CD8-positive, alpha-beta memory T cell (primary cell): ENCODE data around the gene GRM4. TPM values are rescaled to one million over a fixed set of nuclear protein-coding genes. Genes with fewer than 3 reads are reported as not detected.

Source experiments
- CTCF ChIA-PET: fragments of 350-600 bp; sonication (Branson Sonifier 250); formaldehyde crosslinking; loops from one replicate; lab custom pipeline; 2021; ENCODE audit warnings: antibody characterized with exemption; lab: Charles Lee
- POLR2A ChIA-PET: fragments of 350-600 bp; sonication (Branson Sonifier 250); formaldehyde crosslinking; loops from one replicate; lab custom pipeline; 2021; ENCODE audit warnings: antibody characterized with exemption; lab: Charles Lee
- DNase-seq, 5 donors: peaks; one replicate each; pipeline versions ENCODE4 v3.0.0 to v3.0.0-alpha.2; 2020 to 2022; ENCODE audit warnings: mixed read lengths in 1 of 5
- H3K27ac ChIP-seq: one replicate; pipeline ENCODE4 v1.7.0; 2013; ENCODE audit warnings: low read depth, mild to moderate bottlenecking, low read length, moderate library complexity
- H3K27me3 ChIP-seq: 2 replicates; pipeline ENCODE4 v1.7.0; 2013; ENCODE audit warnings: low read length, mild to moderate bottlenecking; ENCODE audit not compliant: insufficient read depth, poor library complexity, severe bottlenecking
- H3K36me3 ChIP-seq: 2 replicates; pipeline ENCODE4 v1.7.0; 2013; ENCODE audit warnings: mild to moderate bottlenecking, low read length, moderate library complexity; ENCODE audit not compliant: insufficient read depth
- H3K4me1 ChIP-seq: 2 replicates; pipeline ENCODE4 v1.7.0; 2013; ENCODE audit warnings: mild to moderate bottlenecking, low read length, moderate library complexity; ENCODE audit not compliant: insufficient read depth
- H3K4me3 ChIP-seq: 2 replicates; pipeline ENCODE4 v1.7.0; 2013; ENCODE audit warnings: mild to moderate bottlenecking, low read length
- H3K9me3 ChIP-seq: 2 replicates; pipeline ENCODE4 v1.7.0; 2013; ENCODE audit warnings: mild to moderate bottlenecking, low read length
- H3K27ac Mint-ChIP-seq, 8 donors: one replicate each; pipeline ENCODE4 v1.8.0; 2020 to 2021; ENCODE audit warnings: mixed read lengths in 8 of 8, mild to moderate bottlenecking in 6 of 8, inconsistent platforms in 3 of 8, moderate library complexity in 3 of 8
- H3K27me3 Mint-ChIP-seq, 2 donors: one replicate each; pipeline ENCODE4 v1.8.0; 2020 to 2021; ENCODE audit warnings: mixed read lengths in 2 of 2, mild to moderate bottlenecking in 1 of 2, moderate library complexity in 1 of 2
- H3K36me3 Mint-ChIP-seq, 3 donors: one replicate each; pipeline ENCODE4 v1.8.0; 2020 to 2021; ENCODE audit warnings: mixed read lengths in 3 of 3, inconsistent platforms in 1 of 3, mild to moderate bottlenecking in 1 of 3
- H3K4me1 Mint-ChIP-seq, 3 donors: one replicate each; pipeline ENCODE4 v1.8.0; 2020 to 2021; ENCODE audit warnings: mixed read lengths in 3 of 3, inconsistent platforms in 1 of 3, mild to moderate bottlenecking in 1 of 3
- H3K4me3 Mint-ChIP-seq, 7 donors: one replicate each; pipeline ENCODE4 v1.8.0; 2020 to 2021; ENCODE audit warnings: mixed read lengths in 7 of 7, mild to moderate bottlenecking in 6 of 7, moderate library complexity in 4 of 7, inconsistent platforms in 2 of 7
- H3K9me3 Mint-ChIP-seq, 5 donors: one replicate each; pipeline ENCODE4 v1.8.0; 2020 to 2022; ENCODE audit warnings: mixed read lengths in 5 of 5, mild to moderate bottlenecking in 3 of 5, moderate library complexity in 2 of 5, inconsistent platforms in 1 of 5
- polyA plus RNA-seq: library from polyadenylated mRNA; unstranded; fragments of 300-500 nt; fragmentation: Illumina TruSeq; gene quantifications from one replicate; pipeline ENCODE4 v1.2.3, GENCODE V29; 2021
- total RNA-seq, 2 experiments: library from RNA; stranded (reverse); gene quantifications; one replicate each; pipeline ENCODE4 v1.2.3, GENCODE V29; 2021

GRM4 gene
- total and polyA plus RNA-seq, 3 experiments from 2014 or later = 0.03 TPM; not detected in 2

DNA sequence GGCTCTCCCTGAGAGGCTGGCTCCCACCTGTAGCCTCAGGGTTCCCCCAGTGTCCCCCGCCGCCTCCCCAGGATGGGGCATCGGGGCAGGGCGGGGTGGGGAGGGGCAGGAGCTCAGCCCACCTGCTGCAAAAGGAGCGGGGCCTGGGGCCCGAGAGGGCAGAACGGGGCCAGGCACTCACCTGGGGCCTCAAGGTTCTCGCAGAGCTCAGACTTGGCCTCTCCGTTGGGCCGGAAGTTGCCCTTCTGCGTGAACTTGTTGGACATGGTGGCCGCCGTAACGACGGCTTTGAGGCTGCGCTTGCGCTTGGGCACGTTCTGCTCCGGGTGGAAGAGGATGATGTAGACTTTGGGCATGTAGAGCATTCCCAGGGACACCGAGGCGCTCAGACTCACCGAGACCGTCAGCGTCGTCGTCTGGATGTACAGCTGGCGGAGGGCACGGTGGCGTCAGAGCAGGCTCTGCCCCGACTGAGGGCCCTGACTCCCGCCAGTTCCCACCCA, 117.9 kb downstream of the GRM4 start:
- Mint-ChIP-seq H3K27me3 (peaks cover 1 to 2% of the 10 kb centered on the region in 2 donors), H3K36me3 (no peaks in the 10 kb centered on the region), H3K27ac (no peak overlapping the region), H3K4me3 (no peak overlapping the region), H3K4me1 (no peaks in the 10 kb centered on the region), H3K9me3 (peaks cover 0 to 2% (median 0%) of the 10 kb centered on the region in 5 donors)
- no peaks in the 10 kb centered on the region for H3K36me3 ChIP-seq
- H3K27me3 ChIP-seq = no peaks in the 10 kb centered on the region
- no peak for DNase-seq
- H3K9me3 ChIP-seq = no peaks in the 10 kb centered on the region
- ChIA-PET CTCF (interaction anchor here (0.6 to 6.9 kb wide), 20 partner anchors 8 to 443 kb away, joined by 3 to 106 read pairs (median 4); partner anchors contain the start of gene LEMD2), POLR2A (no interaction called here)
- no peaks in the 10 kb centered on the region for H3K4me1 ChIP-seq
- no peak overlapping the region for H3K4me3 ChIP-seq
- H3K27ac ChIP-seq = no peak overlapping the region

DNA sequence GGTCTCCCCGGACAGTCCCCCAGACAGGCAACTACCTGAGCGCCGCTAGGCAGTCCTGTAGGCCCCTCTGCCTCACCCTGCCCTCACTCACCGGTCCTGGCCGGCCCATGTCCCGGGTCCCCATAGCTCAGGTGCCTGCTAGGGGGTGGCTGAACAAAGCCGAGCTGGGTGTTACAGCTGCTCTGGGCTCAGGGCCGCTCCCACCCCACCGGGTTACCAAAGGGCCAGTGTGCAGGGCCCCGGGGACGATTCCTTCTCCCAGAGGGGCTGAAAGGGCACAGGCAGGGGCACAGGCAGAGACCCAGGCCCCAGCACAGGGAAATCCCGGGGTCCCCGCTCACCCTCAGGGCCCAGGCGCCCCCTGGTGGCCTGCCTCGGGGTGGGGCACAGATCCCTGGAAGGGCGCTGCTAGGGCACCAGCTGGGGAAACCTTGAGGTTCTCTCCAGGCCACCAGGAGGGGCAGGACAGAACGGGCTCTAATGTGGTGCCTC, 118.4 kb downstream of the GRM4 start:
- peaks cover 0 to 2% (median 0%) of the 10 kb centered on the region in 5 donors for H3K9me3 Mint-ChIP-seq
- Histone ChIP-seq H3K27me3 (no peaks in the 10 kb centered on the region), H3K4me1 (no peaks in the 10 kb centered on the region), H3K27ac (no peak overlapping the region), H3K9me3 (no peaks in the 10 kb centered on the region), H3K4me3 (no peak overlapping the region), H3K36me3 (no peaks in the 10 kb centered on the region)
- CTCF ChIA-PET = interaction anchor here (0.6 to 6.9 kb wide), 23 partner anchors 9 to 443 kb away, joined by 3 to 106 read pairs (median 4); partner anchors contain the start of gene LEMD2
- peak; percentile 50 to 75 (median 61) for DNase-seq
- H3K4me1 Mint-ChIP-seq = no peaks in the 10 kb centered on the region
- no peak overlapping the region for H3K4me3 Mint-ChIP-seq
- peaks cover 1 to 6% of the 10 kb centered on the region in 2 donors for H3K27me3 Mint-ChIP-seq
- H3K36me3 Mint-ChIP-seq = no peaks in the 10 kb centered on the region
- H3K27ac Mint-ChIP-seq = no peak overlapping the region
- POLR2A ChIA-PET = no interaction called here

DNA sequence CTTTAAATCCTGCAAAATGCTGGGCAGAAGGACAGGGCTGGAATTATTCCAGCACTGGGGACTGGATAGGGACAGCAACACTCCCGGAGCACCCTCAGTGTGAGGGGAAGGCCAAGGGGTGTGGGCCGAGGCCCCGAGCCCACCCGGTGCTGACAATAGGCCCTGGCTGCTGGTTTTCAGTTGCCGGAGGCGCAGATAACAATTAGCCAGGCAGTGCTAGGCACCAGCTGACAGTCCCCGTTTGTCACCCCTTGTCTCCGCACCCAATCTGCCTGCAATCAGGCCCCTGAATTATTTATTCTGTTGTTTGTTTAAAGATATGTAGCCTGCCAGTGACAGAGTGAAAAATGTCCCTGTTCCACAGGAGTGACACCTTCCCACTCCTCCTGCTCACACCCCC, 120.0 kb downstream of the GRM4 start:
- Mint-ChIP-seq H3K4me1 (no peaks in the 10 kb centered on the region), H3K4me3 (no peak overlapping the region), H3K27ac (no peak overlapping the region), H3K36me3 (no peaks in the 10 kb centered on the region), H3K9me3 (peaks cover 0 to 2% (median 0%) of the 10 kb centered on the region in 5 donors), H3K27me3 (peaks cover 4 to 9% of the 10 kb centered on the region in 2 donors)
- Histone ChIP-seq H3K4me1 (no peaks in the 10 kb centered on the region), H3K27me3 (no peaks in the 10 kb centered on the region), H3K36me3 (no peaks in the 10 kb centered on the region), H3K4me3 (no peak overlapping the region), H3K9me3 (no peaks in the 10 kb centered on the region), H3K27ac (no peak overlapping the region)
- POLR2A ChIA-PET = no interaction called here
- no peak for DNase-seq
- CTCF ChIA-PET = interaction anchor here (1.1 to 6.9 kb wide), 4 partner anchors 8 to 256 kb away, joined by 3 to 106 read pairs (median 8); no protein-coding TSS in a partner anchor

DNA sequence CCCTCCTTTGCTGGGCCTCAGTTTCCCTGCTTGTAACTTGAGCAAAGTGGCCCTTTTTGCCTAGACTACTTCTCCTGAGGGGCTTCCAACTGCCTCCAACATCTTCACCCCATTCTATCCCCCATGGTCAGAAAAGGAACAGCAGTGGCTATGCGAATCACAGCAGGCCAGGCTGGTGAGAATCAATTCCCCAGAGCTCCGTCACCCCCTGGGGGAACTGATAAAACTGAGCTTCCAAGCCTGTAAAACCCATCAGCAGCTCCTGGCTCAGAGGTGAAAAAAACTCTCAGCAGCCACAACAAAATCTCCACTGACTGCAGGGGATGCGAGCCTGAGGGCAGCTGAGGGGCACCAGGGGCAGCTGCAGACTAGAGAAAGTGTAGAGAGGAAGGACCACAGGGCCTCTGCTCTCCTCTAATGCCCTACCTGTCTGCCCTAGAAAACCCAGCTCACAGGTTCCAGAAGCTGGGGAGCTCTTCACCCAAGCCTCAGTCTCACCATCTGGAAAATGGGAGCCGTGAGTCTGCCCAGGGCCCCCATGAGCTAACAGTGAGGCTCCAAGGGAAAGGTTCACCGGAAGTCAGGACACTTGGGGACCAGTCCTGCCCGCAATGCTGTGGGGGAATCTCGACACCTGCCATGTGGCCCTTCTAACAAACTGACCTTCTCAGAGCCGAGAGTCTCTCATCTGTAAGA, 120.6 kb downstream of the GRM4 start:
- POLR2A ChIA-PET = no interaction called here
- no peaks in the 10 kb centered on the region for H3K4me1 Mint-ChIP-seq
- Histone ChIP-seq H3K9me3 (no peaks in the 10 kb centered on the region), H3K27ac (no peak overlapping the region), H3K4me1 (no peaks in the 10 kb centered on the region), H3K4me3 (no peak overlapping the region), H3K36me3 (no peaks in the 10 kb centered on the region), H3K27me3 (no peaks in the 10 kb centered on the region)
- CTCF ChIA-PET = interaction anchor here (1.1 to 6.9 kb wide), 3 partner anchors 9 to 255 kb away, joined by 3 to 106 read pairs (median 3); no protein-coding TSS in a partner anchor
- peaks cover 0 to 2% (median 0%) of the 10 kb centered on the region in 5 donors for H3K9me3 Mint-ChIP-seq
- no peak overlapping the region for H3K27ac Mint-ChIP-seq
- H3K4me3 Mint-ChIP-seq = no peak overlapping the region
- no peak for DNase-seq
- H3K27me3 Mint-ChIP-seq = peaks cover 4 to 9% of the 10 kb centered on the region in 2 donors
- no peaks in the 10 kb centered on the region for H3K36me3 Mint-ChIP-seq

DNA sequence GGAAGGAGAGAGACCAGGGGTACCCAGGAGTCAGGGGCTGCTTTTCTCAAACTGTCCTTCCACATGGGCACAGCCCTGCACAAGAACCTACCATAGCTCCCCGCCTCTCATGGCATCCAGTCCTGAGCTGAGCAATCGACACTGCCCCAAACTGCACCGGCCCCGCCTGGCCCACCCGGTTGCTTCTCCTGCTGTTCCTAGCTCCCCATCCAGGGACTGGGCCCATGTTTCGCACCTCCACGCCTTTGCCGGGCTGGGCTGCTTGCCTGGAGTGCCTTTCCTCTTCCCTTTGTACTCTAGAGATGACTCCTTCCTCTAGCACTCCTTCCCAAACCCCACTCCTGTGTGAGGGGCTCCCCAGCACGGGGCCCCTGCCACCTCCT, 123.0 kb downstream of the GRM4 start:
- Mint-ChIP-seq H3K4me1 (no peaks in the 10 kb centered on the region), H3K27ac (no peak overlapping the region), H3K27me3 (peaks cover 2 to 9% of the 10 kb centered on the region in 2 donors), H3K36me3 (no peaks in the 10 kb centered on the region), H3K9me3 (peaks cover 0 to 2% (median 0%) of the 10 kb centered on the region in 5 donors), H3K4me3 (no peak overlapping the region)
- Histone ChIP-seq H3K4me3 (no peak overlapping the region), H3K27me3 (no peaks in the 10 kb centered on the region), H3K27ac (no peak overlapping the region), H3K36me3 (no peaks in the 10 kb centered on the region), H3K4me1 (no peaks in the 10 kb centered on the region), H3K9me3 (no peaks in the 10 kb centered on the region)
- no peak for DNase-seq
- CTCF ChIA-PET = no interaction called here
- POLR2A ChIA-PET = no interaction called here

DNA sequence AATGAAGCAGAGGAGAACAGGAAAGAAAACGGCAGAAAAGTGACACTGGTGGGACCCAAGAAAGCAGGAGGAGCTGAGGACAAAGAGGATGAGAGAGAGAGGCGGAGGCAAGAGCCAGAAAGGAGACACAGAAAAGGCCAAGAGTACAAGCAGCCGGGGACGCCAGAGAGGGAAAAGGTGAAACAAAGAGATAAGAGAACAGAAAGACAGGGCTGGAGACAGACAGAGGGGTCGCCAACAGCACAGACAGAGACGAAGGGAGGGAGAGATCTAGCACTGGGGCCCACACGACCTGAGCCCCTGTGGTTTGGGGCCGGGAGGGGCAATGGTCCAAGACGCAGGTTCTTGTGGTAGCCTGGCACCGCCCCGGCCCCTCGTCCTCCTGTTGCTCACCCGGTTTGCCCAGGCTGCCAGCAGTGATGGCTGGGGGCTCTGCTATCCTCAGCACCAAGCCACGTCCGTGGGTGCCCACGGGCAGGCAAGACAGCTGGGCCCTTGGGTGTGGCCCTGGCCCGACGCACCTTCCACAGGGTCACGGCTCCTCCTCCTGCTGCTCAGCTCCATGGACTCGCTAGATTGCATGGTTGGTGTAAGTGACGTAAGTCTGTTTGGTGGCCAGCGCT, 123.5 kb downstream of the GRM4 start:
- CTCF ChIA-PET = no interaction called here
- DNase-seq = no peak
- Histone ChIP-seq H3K9me3 (no peaks in the 10 kb centered on the region), H3K27me3 (no peaks in the 10 kb centered on the region), H3K36me3 (no peaks in the 10 kb centered on the region), H3K27ac (no peak overlapping the region), H3K4me1 (no peaks in the 10 kb centered on the region), H3K4me3 (no peak overlapping the region)
- Mint-ChIP-seq H3K4me1 (no peaks in the 10 kb centered on the region), H3K27me3 (peaks cover 2 to 9% of the 10 kb centered on the region in 2 donors), H3K27ac (no peak overlapping the region), H3K36me3 (no peaks in the 10 kb centered on the region), H3K9me3 (peaks cover 0 to 2% (median 0%) of the 10 kb centered on the region in 5 donors), H3K4me3 (no peak overlapping the region)
- POLR2A ChIA-PET = no interaction called here

DNA sequence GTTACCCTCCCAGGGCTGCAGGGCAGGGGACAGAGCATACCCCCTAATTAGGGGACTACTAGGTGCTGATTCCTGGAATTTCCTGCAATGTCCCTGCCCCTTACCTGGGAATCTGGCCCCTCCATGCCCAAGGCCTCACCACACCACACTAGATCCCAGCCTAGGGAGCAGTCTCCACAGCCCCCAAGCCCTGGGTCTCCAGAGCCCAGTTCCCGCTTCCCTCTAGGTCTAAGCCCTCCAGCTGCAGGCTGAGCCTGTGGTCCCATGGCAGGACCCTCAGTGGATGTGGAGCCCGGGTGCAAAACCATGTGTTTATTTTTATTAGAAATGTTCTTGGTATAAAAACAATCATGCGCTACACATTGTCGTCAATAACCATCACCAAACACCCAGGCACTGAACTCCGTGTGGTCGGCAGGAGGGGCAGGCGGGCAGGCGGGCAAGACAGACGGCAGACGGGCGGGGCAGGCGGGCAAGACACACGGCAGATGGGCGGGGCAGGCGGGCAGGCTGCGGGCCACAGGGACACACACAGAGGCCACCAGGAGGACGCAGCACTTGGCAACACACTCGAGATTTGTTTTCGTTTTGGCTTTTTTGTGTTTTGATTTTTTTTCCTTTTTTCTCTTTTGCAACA, 124.2 kb downstream of the GRM4 start:
- ChIA-PET POLR2A (no interaction called here), CTCF (no interaction called here)
- Mint-ChIP-seq H3K4me3 (no peak overlapping the region), H3K36me3 (no peaks in the 10 kb centered on the region), H3K4me1 (no peaks in the 10 kb centered on the region), H3K9me3 (peaks cover 0 to 2% (median 0%) of the 10 kb centered on the region in 5 donors), H3K27me3 (peaks cover 2 to 9% of the 10 kb centered on the region in 2 donors), H3K27ac (no peak overlapping the region)
- no peaks in the 10 kb centered on the region for H3K27me3 ChIP-seq
- H3K27ac ChIP-seq = no peak overlapping the region
- no peaks in the 10 kb centered on the region for H3K9me3 ChIP-seq
- DNase-seq = peak in 1 of 5 donors; percentile 12
- H3K36me3 ChIP-seq = no peaks in the 10 kb centered on the region
- H3K4me1 ChIP-seq = no peaks in the 10 kb centered on the region
- no peak overlapping the region for H3K4me3 ChIP-seq
